Activated CD4-positive, alpha-beta T cell treated with anti-CD3 and anti-CD28 coated beads, Interleukin-2, amount 50 U/mL, for 4 hours (primary cell): ENCODE measurements around the gene IFT27.
"Not testable (repeated sequence)": the region's sequence is repeated elsewhere in the genome, so short reads cannot be mapped to it uniquely, and the experiment has no call there.

Source experiments
- DNase-seq, 2 experiments: peaks; one replicate each; pipeline ENCODE4 v3.0.0-alpha.2; 2020

The IFT27 gene

GRCh38 chr22:36764641-36765040 is 11.3 kb downstream of the IFT27 start:
- DNase-seq: no peak

- DNase-seq: no peak
Measured at GRCh38 chr22:36764060-36764459, 11.9 kb downstream of the IFT27 start.

- no peak for DNase-seq
Measured at GRCh38 chr22:36763576-36763975, 12.3 kb downstream of the IFT27 start.

GRCh38 chr22:36762687-36763260 is 13.1 kb downstream of the IFT27 start:
- DNase-seq: no peak

GRCh38 chr22:36761553-36762240 is 14.2 kb downstream of the IFT27 start:
- DNase-seq: no peak

- no peak for DNase-seq
Measured at GRCh38 chr22:36760786-36761185, 15.1 kb downstream of the IFT27 start.

GRCh38 chr22:36759481-36760159 is 16.3 kb downstream of the IFT27 start:
- DNase-seq: no peak

GRCh38 chr22:36758792-36759271 is 17.1 kb downstream of the IFT27 start:
- no peak for DNase-seq

GRCh38 chr22:36757668-36758211 is 18.2 kb downstream of the IFT27 start:
- peak; percentile 70 to 72 for DNase-seq

- no peak for DNase-seq
Measured at GRCh38 chr22:36756746-36757655, 18.9 kb downstream of the IFT27 start.

- no peak for DNase-seq
Measured at GRCh38 chr22:36756031-36756430, 19.9 kb downstream of the IFT27 start.

- DNase-seq: no peak
Measured at GRCh38 chr22:36755316-36755715, 20.6 kb downstream of the IFT27 start.

- not testable (repeated sequence) for DNase-seq
Measured at GRCh38 chr22:36754881-36755280, 21.0 kb downstream of the IFT27 start.

- DNase-seq: no peak
Measured at GRCh38 chr22:36753916-36754315, 22.0 kb downstream of the IFT27 start.

GRCh38 chr22:36753120-36753802 is 22.7 kb downstream of the IFT27 start:
- no peak for DNase-seq

- DNase-seq: no peak
Measured at GRCh38 chr22:36746375-36746970, 29.4 kb downstream of the IFT27 start.

GRCh38 chr22:36745301-36745995 is 30.5 kb downstream of the IFT27 start:
- no peak for DNase-seq

- no peak for DNase-seq
Measured at GRCh38 chr22:36744791-36745190, 31.1 kb downstream of the IFT27 start.

GRCh38 chr22:36744413-36744765 is 31.5 kb downstream of the IFT27 start:
- no peak for DNase-seq

GRCh38 chr22:36743591-36744412 is 32.1 kb downstream of the IFT27 start:
- no peak for DNase-seq
